Neural cell (in vitro differentiated cells): ENCODE data around the gene BRINP1. TPM values are rescaled to one million over a fixed set of nuclear protein-coding genes. Genes with fewer than 3 reads are reported as not detected.

Experiments used
- H2AFZ ChIP-seq: fragments of 200-600, 300-800 bp; sonication (generic), shearing (Covaris generic); 2 replicates; pipeline ENCODE4 v1.6.0; 2014; ENCODE audit warnings: low read depth, mild to moderate bottlenecking, antibody characterized with exemption, low read length, moderate library complexity
- H3F3A ChIP-seq: fragments of 200-600 bp; shearing (Covaris generic); 2 replicates; pipeline ENCODE4 v1.6.1; 2016; ENCODE audit warnings: mild to moderate bottlenecking, moderate library complexity, mixed read lengths, antibody characterized with exemption, low read length; ENCODE audit not compliant: insufficient read depth, poor library complexity, severe bottlenecking
- H3K27ac ChIP-seq: fragments of 200-600, 300-800 bp; sonication (generic), shearing (Covaris generic); 2 replicates; pipeline ENCODE4 v1.5.1; 2014; ENCODE audit warnings: mild to moderate bottlenecking, low read length, moderate library complexity
- H3K27me3 ChIP-seq: fragments of 300-800, 200-600 bp; sonication (generic), shearing (Covaris generic); 2 replicates; pipeline ENCODE4 v1.6.0; 2014; ENCODE audit warnings: mild to moderate bottlenecking, low read depth, low read length, moderate library complexity; ENCODE audit not compliant: insufficient read depth
- H3K36me3 ChIP-seq: fragments of 300-800, 200-600 bp; sonication (generic), shearing (Covaris generic); 2 replicates; pipeline ENCODE4 v1.5.1; 2014; ENCODE audit warnings: mild to moderate bottlenecking, antibody characterized with exemption, low read length, moderate library complexity; ENCODE audit not compliant: insufficient read depth
- H3K4me2 ChIP-seq: fragments of 300-800, 200-600 bp; sonication (generic), shearing (Covaris generic); 2 replicates; pipeline ENCODE4 v1.6.0; 2014; ENCODE audit warnings: mild to moderate bottlenecking, low read length
- H3K4me3 ChIP-seq: fragments of 300-800, 200-600 bp; sonication (generic), shearing (Covaris generic); 2 replicates; pipeline ENCODE4 v1.5.1; 2014; ENCODE audit warnings: mild to moderate bottlenecking, low read length, moderate library complexity
- H3K79me2 ChIP-seq: fragments of 200-600 bp; shearing (Covaris generic); replicated peaks from 2 replicates; pipeline ENCODE4 v1.6.0; 2014; ENCODE audit warnings: mild to moderate bottlenecking, low read length, moderate library complexity; ENCODE audit not compliant: insufficient read depth
- H3K9ac ChIP-seq: fragments of 300-800, 200-600 bp; sonication (generic), shearing (Covaris generic); 2 replicates; pipeline ENCODE4 v1.6.1; 2016; ENCODE audit warnings: mild to moderate bottlenecking, low read length, mixed read lengths
- H3K9me2 ChIP-seq: fragments of 200-600 bp; shearing (Covaris generic); 2 replicates; pipeline ENCODE4 v1.6.1; 2016; ENCODE audit warnings: mild to moderate bottlenecking, low read length, mixed read lengths; ENCODE audit not compliant: insufficient read depth
- H3K9me3 ChIP-seq: fragments of 200-600, 300-800 bp; sonication (generic), shearing (Covaris generic); 2 replicates; pipeline ENCODE4 v1.6.1; 2016; ENCODE audit warnings: mild to moderate bottlenecking, mixed run types, low read length, moderate library complexity, mixed read lengths
- H4K20me1 ChIP-seq: fragments of 200-600 bp; shearing (Covaris generic); 2 replicates; pipeline ENCODE4 v1.6.1; 2016; ENCODE audit warnings: mild to moderate bottlenecking, mixed run types; ENCODE audit not compliant: insufficient read depth
- CTCF ChIP-seq: fragments of 450-650 bp; IDR thresholded peaks from 2 replicates; pipeline ENCODE4 v1.5.1; 2014; ENCODE audit warnings: antibody characterized with exemption, mild to moderate bottlenecking, moderate library complexity; ENCODE audit not compliant: poor library complexity, severe bottlenecking
- EP300 ChIP-seq: fragments of 450-650 bp; conservative IDR thresholded peaks from 2 replicates; pipeline ENCODE4 v1.6.1; 2014; ENCODE audit warnings: antibody characterized with exemption, mild to moderate bottlenecking, moderate library complexity; ENCODE audit not compliant: poor library complexity, severe bottlenecking
- EZH2 ChIP-seq: fragments of 200-600, 300-800 bp; shearing (Covaris generic), sonication (generic); IDR thresholded peaks from 2 replicates; pipeline ENCODE4 v1.6.1; 2014; ENCODE audit warnings: antibody characterized with exemption, low read length, borderline replicate concordance, mild to moderate bottlenecking; ENCODE audit not compliant: insufficient read depth, poor library complexity, severe bottlenecking
- MXI1 ChIP-seq: fragments of 450-650 bp; conservative IDR thresholded peaks from 2 replicates; pipeline ENCODE4 v1.6.1; 2014; ENCODE audit warnings: antibody characterized with exemption, mild to moderate bottlenecking; ENCODE audit not compliant: poor library complexity, severe bottlenecking
- POLR2AphosphoS5 ChIP-seq: IDR thresholded peaks from 2 replicates; pipeline ENCODE4 v1.6.1; 2012
- RAD21 ChIP-seq: fragments of 450-650 bp; conservative IDR thresholded peaks from 2 replicates; pipeline ENCODE4 v1.6.1; 2014; ENCODE audit warnings: antibody characterized with exemption, mild to moderate bottlenecking, moderate library complexity
- REST ChIP-seq: IDR thresholded peaks from 2 replicates; pipeline ENCODE4 v1.6.1; 2012; ENCODE audit warnings: borderline replicate concordance
- SMC3 ChIP-seq: fragments of 450-650 bp; conservative IDR thresholded peaks from 2 replicates; pipeline ENCODE4 v1.6.1; 2014; ENCODE audit warnings: antibody characterized with exemption, mild to moderate bottlenecking, moderate library complexity; ENCODE audit not compliant: poor library complexity
- TAF1 ChIP-seq: IDR thresholded peaks from 2 replicates; pipeline ENCODE4 v1.6.1; 2012; ENCODE audit warnings: low read depth
- polyA plus RNA-seq: library from polyadenylated mRNA; depleted of rRNA; stranded (reverse); fragments of >200 nt; gene quantifications from 2 replicates; pipeline ENCODE4 v1.2.3, GENCODE V29; 2014

The BRINP1 gene
- polyA plus RNA-seq, 1 donor from 2014 or later: 15.6 TPM

- no peaks in the 10 kb centered on the region for H3K36me3 ChIP-seq
- H3K27ac ChIP-seq: no peak overlapping the region
- H3K9me2 ChIP-seq: no peaks in the 10 kb centered on the region
- H3K9me3 ChIP-seq: no peaks in the 10 kb centered on the region
- no peaks in the 10 kb centered on the region for H3K27me3 ChIP-seq
- no peak overlapping the region for H2AFZ ChIP-seq
- no peaks in the 10 kb centered on the region for H3F3A ChIP-seq
- H3K79me2 ChIP-seq: no peaks in the 10 kb centered on the region
- H3K4me3 ChIP-seq: no peak overlapping the region
- TF ChIP-seq EZH2: no peak
- no peak for TF ChIP-seq CTCF
- TF ChIP-seq SMC3: no peak
- no peak for TF ChIP-seq REST
- TF ChIP-seq EP300: no peak
- no peak for TF ChIP-seq MXI1
- no peak for TF ChIP-seq POLR2AphosphoS5
- no peak for TF ChIP-seq TAF1
- TF ChIP-seq RAD21: no peak
- H3K9ac ChIP-seq: no peak overlapping the region
- no peak overlapping the region for H3K4me2 ChIP-seq
- H4K20me1 ChIP-seq: no peaks in the 10 kb centered on the region
Observed at GRCh38 chr9:119154527-119154926, 214.7 kb downstream of the BRINP1 start.

GRCh38 chr9:119153402-119153801, 215.8 kb downstream of the BRINP1 start:
- H3K27me3 ChIP-seq: no peaks in the 10 kb centered on the region
- TF ChIP-seq MXI1 (no peak), EP300 (no peak), TAF1 (no peak), RAD21 (no peak), POLR2AphosphoS5 (no peak), SMC3 (no peak), EZH2 (no peak), REST (no peak), CTCF (no peak)
- no peaks in the 10 kb centered on the region for H3K9me2 ChIP-seq
- H3K4me3 ChIP-seq: no peak overlapping the region
- no peak overlapping the region for H3K4me2 ChIP-seq
- no peak overlapping the region for H3K9ac ChIP-seq
- no peaks in the 10 kb centered on the region for H3K79me2 ChIP-seq
- no peaks in the 10 kb centered on the region for H4K20me1 ChIP-seq
- no peak overlapping the region for H3K27ac ChIP-seq
- no peak overlapping the region for H2AFZ ChIP-seq
- H3F3A ChIP-seq: no peaks in the 10 kb centered on the region
- no peaks in the 10 kb centered on the region for H3K36me3 ChIP-seq
- no peaks in the 10 kb centered on the region for H3K9me3 ChIP-seq
